IMR-90 (cell line): ENCODE data around the gene ZNF600. TPM values are rescaled to one million over a fixed set of nuclear protein-coding genes. Genes with fewer than 3 reads are reported as not detected.
"Not testable (repeated sequence)": the region's sequence is repeated elsewhere in the genome, so short reads cannot be mapped to it uniquely, and the experiment has no call there.

Source experiments
- ATAC-seq: fragments of 200-7000 bp; cut with Tn5 transposase; 2 replicates; pipeline ENCODE4 v1.9.1; 2020; ENCODE audit warnings: low read depth, mild to moderate bottlenecking, moderate library complexity
- BruUV-seq: library from RNA; stranded (reverse); fragments of 400-500 nt; replicated peaks from 2 replicates; lab custom pipeline; 2021; lab: Mats Ljungman, UMichigan
- CTCF ChIA-PET: fragments of 300-600 bp; formaldehyde crosslinking; extraction: SDS; loops from one replicate; lab custom pipeline; 2021; ENCODE audit warnings: antibody characterized with exemption; lab: Yijun Ruan, JAX
- POLR2A ChIA-PET: fragments of 300-600 bp; sonication (Branson Sonifier 250); formaldehyde crosslinking; loops from one replicate; lab custom pipeline; 2022; ENCODE audit warnings: antibody characterized with exemption; ENCODE audit not compliant: unreplicated experiment; lab: Charles Lee
- DNase-seq: peaks from one replicate; pipeline ENCODE4 v3.0.0; 2013
- H2AFZ ChIP-seq: replicated peaks from 2 replicates; pipeline ENCODE3; 2013; ENCODE audit warnings: low read length, mild to moderate bottlenecking; ENCODE audit not compliant: poor library complexity
- H2AK5ac ChIP-seq: 2 replicates; pipeline ENCODE4 v1.6.1; 2013; ENCODE audit warnings: low read depth, low read length, inconsistent platforms
- H2AK9ac ChIP-seq: replicated peaks from 2 replicates; pipeline ENCODE3; 2013; ENCODE audit warnings: mild to moderate bottlenecking, low read depth, low read length, moderate library complexity; ENCODE audit not compliant: poor library complexity
- H2BK120ac ChIP-seq: 2 replicates; pipeline ENCODE4 v1.6.1; 2013; ENCODE audit warnings: low read depth, low read length, inconsistent platforms
- H2BK15ac ChIP-seq: 3 replicates; pipeline ENCODE4 v1.6.1; 2013; ENCODE audit warnings: low read depth, low read length, inconsistent platforms
- H2BK20ac ChIP-seq: 2 replicates; pipeline ENCODE4 v1.6.1; 2013; ENCODE audit warnings: low read depth, mild to moderate bottlenecking, inconsistent platforms, low read length, moderate library complexity
- H2BK5ac ChIP-seq: 2 replicates; pipeline ENCODE4 v1.6.1; 2013; ENCODE audit warnings: mild to moderate bottlenecking, low read depth, low read length, inconsistent platforms; ENCODE audit not compliant: poor library complexity, severe bottlenecking
- H3K14ac ChIP-seq: replicated peaks from 2 replicates; pipeline ENCODE4 v1.6.1; 2013; ENCODE audit warnings: low read depth, low read length, inconsistent platforms
- H3K18ac ChIP-seq: 2 replicates; pipeline ENCODE4 v1.6.1; 2013; ENCODE audit warnings: low read depth, low read length, control low read depth
- H3K23ac ChIP-seq: 2 replicates; pipeline ENCODE4 v1.6.1; 2013; ENCODE audit warnings: low read depth, low read length, inconsistent platforms
- H3K27ac ChIP-seq: 2 replicates; pipeline ENCODE4 v1.5.1; 2013; ENCODE audit warnings: mild to moderate bottlenecking, control low read depth, low read length; ENCODE audit not compliant: insufficient read depth
- H3K27me3 ChIP-seq: 2 replicates; pipeline ENCODE4 v1.6.1; 2013; ENCODE audit warnings: low read length; ENCODE audit not compliant: control insufficient read depth, insufficient read depth
- H3K36me3 ChIP-seq: 2 replicates; pipeline ENCODE4 v1.6.1; 2013; ENCODE audit warnings: low read length, mixed read lengths; ENCODE audit not compliant: control insufficient read depth, insufficient read depth
- H3K4ac ChIP-seq: 2 replicates; pipeline ENCODE4 v1.6.1; 2013; ENCODE audit warnings: low read depth, low read length, inconsistent platforms
- H3K4me1 ChIP-seq: 2 replicates; pipeline ENCODE4 v1.6.1; 2013; ENCODE audit warnings: low read length, mixed read lengths; ENCODE audit not compliant: control insufficient read depth, insufficient read depth
- H3K4me2 ChIP-seq: 2 replicates; pipeline ENCODE4 v1.6.1; 2013; ENCODE audit warnings: low read depth, mild to moderate bottlenecking, control low read depth, low read length, moderate library complexity
- H3K4me3 ChIP-seq: 2 replicates; pipeline ENCODE4 v1.5.1; 2013; ENCODE audit warnings: low read depth, mild to moderate bottlenecking, control low read depth, low read length, moderate library complexity; ENCODE audit not compliant: insufficient read depth
- H3K56ac ChIP-seq: 2 replicates; pipeline ENCODE4 v1.6.1; 2013; ENCODE audit warnings: low read length, inconsistent platforms; ENCODE audit not compliant: insufficient read depth; ENCODE audit errors: extremely low read depth
- H3K79me1 ChIP-seq, 2 experiments: 2 replicates each; pipeline ENCODE4 v1.6.1; 2013; ENCODE audit warnings: low read length in 2 of 2, inconsistent platforms in 1 of 2, low read depth in 1 of 2
- H3K9ac ChIP-seq: 2 replicates; pipeline ENCODE4 v1.6.1; 2013; ENCODE audit warnings: low read depth, low read length, control low read depth
- H3K9me1 ChIP-seq: 2 replicates; pipeline ENCODE4 v1.6.1; 2013; ENCODE audit warnings: low read length, inconsistent platforms; ENCODE audit not compliant: insufficient read depth
- H3K9me3 ChIP-seq: 2 replicates; pipeline ENCODE4 v1.6.1; 2013; ENCODE audit warnings: low read length; ENCODE audit not compliant: control insufficient read depth, insufficient read depth
- H4K20me1 ChIP-seq: 2 replicates; pipeline ENCODE4 v1.6.1; 2013; ENCODE audit warnings: low read length, inconsistent platforms; ENCODE audit not compliant: insufficient read depth
- H4K5ac ChIP-seq: 2 replicates; pipeline ENCODE4 v1.6.1; 2013; ENCODE audit warnings: mild to moderate bottlenecking, low read depth, low read length, control low read depth
- H4K8ac ChIP-seq, 2 experiments: 2 replicates each; pipeline ENCODE4 v1.6.1; 2013; ENCODE audit warnings: low read depth in 2 of 2, low read length in 2 of 2, control low read depth in 1 of 2, inconsistent platforms in 1 of 2
- H4K91ac ChIP-seq: 2 replicates; pipeline ENCODE4 v1.6.1; 2013; ENCODE audit warnings: low read depth, low read length, inconsistent platforms; ENCODE audit not compliant: insufficient read depth
- CEBPB ChIP-seq: IDR thresholded peaks from 2 replicates; pipeline ENCODE4 v1.6.1; 2012; ENCODE audit warnings: low read depth, low read length, improper control_type of control experiment
- CHD1 ChIP-seq: IDR thresholded peaks from 2 replicates; pipeline ENCODE4 v1.6.1; 2012; ENCODE audit warnings: low read depth, low read length, improper control_type of control experiment
- RAD21 ChIP-seq: IDR thresholded peaks from 2 replicates; pipeline ENCODE4 v1.6.1; 2012; ENCODE audit warnings: low read length, improper control_type of control experiment
- RCOR1 ChIP-seq: IDR thresholded peaks from 2 replicates; pipeline ENCODE4 v1.6.1; 2012; ENCODE audit warnings: mild to moderate bottlenecking, low read length, improper control_type of control experiment; ENCODE audit not compliant: insufficient replicate concordance
- SMC3 ChIP-seq: fragments of 150-350 bp; IDR thresholded peaks from 2 replicates; pipeline ENCODE4 v1.6.1; 2016; ENCODE audit warnings: low read depth, mild to moderate bottlenecking, antibody characterized with exemption, low read length, moderate library complexity
- WGBS, 2 experiments: methylation state at CpG; one replicate each; pipeline versions ENCODE4 v1.1.5 to v1.1.7; 2013; ENCODE audit warnings: missing lambda C conversion rate in 2 of 2; ENCODE audit not compliant: insufficient read length in 1 of 2; ENCODE audit errors: extremely low coverage in 2 of 2; 5-methylcytosine and 5-hydroxymethylcytosine counted together
- dilution Hi-C: fragments of 300-500 bp; cut with HindIII; formaldehyde crosslinking; loops from one replicate; pipeline ENCODE4 v1.14.3; 2018; ENCODE audit warnings: low sequenced_read_pairs; ENCODE audit not compliant: unreplicated experiment
- in situ Hi-C: fragments of 300-500 bp; cut with MboI; formaldehyde crosslinking; loops from 3 replicates; pipeline ENCODE4 v1.14.3; 2019; ENCODE audit warnings: low sequenced_read_pairs, inconsistent platforms, mixed read lengths
- intact Hi-C: fragments of 100-400 bp; cut with micrococcal nuclease; formaldehyde crosslinking; loops from 2 replicates; pipeline ENCODE4 v1.10.0; 2022
- polyA plus RNA-seq, 3 experiments: library from polyadenylated mRNA; depleted of rRNA; stranded (reverse); fragments of >200 nt; gene quantifications; 2 replicates each; pipeline ENCODE4 v1.2.3, GENCODE V29; 2012; ENCODE audit warnings: low replicate concordance in 1 of 3
- total RNA-seq: library from RNA; depleted of rRNA; stranded (reverse); fragments of >200 nt; gene quantifications from 2 replicates; pipeline ENCODE4 v1.2.3, GENCODE V29; 2012
- TF ChIP-seq, protein P1 (sequence below): conservative IDR thresholded peaks from 2 replicates; pipeline ENCODE4 v1.5.1; 2012; ENCODE audit warnings: mild to moderate bottlenecking, low read depth, low read length, improper control_type of control experiment

ZNF600 gene
- total and polyA plus RNA-seq, 2 of the 4 experiments (the other 2 are of a cell fraction) = 4.0 to 4.1 TPM

GRCh38 chr19:52748336-52748950 lies 38.1 kb downstream of the ZNF600 start:
- H2AFZ ChIP-seq = peak overlapping the region; percentile 88
- ChIA-PET POLR2A (no interaction called here), CTCF (no interaction called here)
- H3K4me1 ChIP-seq = no peaks in the 10 kb centered on the region
- no peak overlapping the region for H4K5ac ChIP-seq
- no peak overlapping the region for H3K56ac ChIP-seq
- H3K18ac ChIP-seq = no peak overlapping the region
- no peaks in the 10 kb centered on the region for H3K9me1 ChIP-seq
- no peak overlapping the region for H2BK5ac ChIP-seq
- no peaks in the 10 kb centered on the region; the same call in 1 of the 2 replicates for H3K9me3 ChIP-seq
- no peaks in the 10 kb centered on the region for H3K79me1 ChIP-seq
- H2AK5ac ChIP-seq = no peak overlapping the region
- no peak overlapping the region for H3K9ac ChIP-seq
- H3K4me2 ChIP-seq = peak overlapping the region; percentile 20; the same call in 1 of the 2 replicates
- no peak overlapping the region for H3K14ac ChIP-seq
- dilution Hi-C loops = no loop called here
- ATAC-seq = peak; percentile 87
- peak; percentile 57 for DNase-seq
- H3K27me3 ChIP-seq = no peaks in the 10 kb centered on the region
- H3K27ac ChIP-seq = no peak overlapping the region
- H2AK9ac ChIP-seq = no peak overlapping the region
- H4K8ac ChIP-seq = no peak overlapping the region
- WGBS, 2 experiments = no CpG with 5 or more reads among the region's 8 CpGs
- H2BK20ac ChIP-seq = no peak overlapping the region
- no peak overlapping the region for H3K4me3 ChIP-seq
- intact Hi-C loops = loop anchor here (1.0 to 10.0 kb wide), 3 partner anchors 214 to 500 kb away; partner anchors contain the start of gene ZNF528
- no peak overlapping the region for H3K23ac ChIP-seq
- H2BK120ac ChIP-seq = no peak overlapping the region
- H4K91ac ChIP-seq = no peak overlapping the region
- in situ Hi-C loops = no loop called here
- no peak overlapping the region for H3K4ac ChIP-seq
- TF ChIP-seq SMC3 = peak; percentile 55; the same call in 1 of the 2 replicates
- peak; percentile 72 for TF ChIP-seq RAD21
- TF ChIP-seq, protein P1, sequence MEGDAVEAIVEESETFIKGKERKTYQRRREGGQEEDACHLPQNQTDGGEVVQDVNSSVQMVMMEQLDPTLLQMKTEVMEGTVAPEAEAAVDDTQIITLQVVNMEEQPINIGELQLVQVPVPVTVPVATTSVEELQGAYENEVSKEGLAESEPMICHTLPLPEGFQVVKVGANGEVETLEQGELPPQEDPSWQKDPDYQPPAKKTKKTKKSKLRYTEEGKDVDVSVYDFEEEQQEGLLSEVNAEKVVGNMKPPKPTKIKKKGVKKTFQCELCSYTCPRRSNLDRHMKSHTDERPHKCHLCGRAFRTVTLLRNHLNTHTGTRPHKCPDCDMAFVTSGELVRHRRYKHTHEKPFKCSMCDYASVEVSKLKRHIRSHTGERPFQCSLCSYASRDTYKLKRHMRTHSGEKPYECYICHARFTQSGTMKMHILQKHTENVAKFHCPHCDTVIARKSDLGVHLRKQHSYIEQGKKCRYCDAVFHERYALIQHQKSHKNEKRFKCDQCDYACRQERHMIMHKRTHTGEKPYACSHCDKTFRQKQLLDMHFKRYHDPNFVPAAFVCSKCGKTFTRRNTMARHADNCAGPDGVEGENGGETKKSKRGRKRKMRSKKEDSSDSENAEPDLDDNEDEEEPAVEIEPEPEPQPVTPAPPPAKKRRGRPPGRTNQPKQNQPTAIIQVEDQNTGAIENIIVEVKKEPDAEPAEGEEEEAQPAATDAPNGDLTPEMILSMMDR = peak; percentile 58
- TF ChIP-seq CHD1 = no peak
- 0 out of 2 replicates have a peak, but pooled peaks have one; percentile 31 for TF ChIP-seq CEBPB
- TF ChIP-seq RCOR1 = no peak
- H3K36me3 ChIP-seq = no peaks in the 10 kb centered on the region
- H2BK15ac ChIP-seq = no peak overlapping the region
- no TSS peak for BruUV-seq
- no peaks in the 10 kb centered on the region for H4K20me1 ChIP-seq

DNA sequence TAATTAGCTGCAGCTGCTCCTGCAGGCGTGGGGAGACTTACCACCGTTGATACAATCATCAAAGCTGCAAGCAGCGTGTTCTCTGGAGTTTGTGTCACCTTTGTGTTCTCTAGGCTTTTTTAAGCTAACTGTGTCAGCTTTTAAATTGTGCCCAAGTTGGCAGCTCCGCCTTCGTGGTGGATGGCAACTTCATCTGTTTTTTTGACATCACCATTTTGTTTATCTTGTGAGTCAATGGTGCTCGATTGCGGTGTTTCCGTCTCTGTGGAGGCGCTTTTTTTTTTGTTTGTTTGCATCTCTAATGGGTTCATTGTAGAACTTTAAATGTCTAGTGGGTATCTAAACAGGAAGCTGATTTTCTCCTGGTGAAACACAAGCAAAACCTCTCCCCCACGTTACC lies 40.7 kb downstream of the ZNF600 start:
- H3K27ac ChIP-seq, BruUV-seq, dilution Hi-C loops: not testable (repeated sequence)

More for the DNA sequence above, 40.7 kb downstream of the ZNF600 start:
- WGBS, 2 experiments = 60% methylated on average over 3 of the region's 10 CpGs; no CpG with 5 or more reads in 1 of the 2 experiments
- POLR2A ChIA-PET, H3K14ac ChIP-seq, H3K4me2 ChIP-seq, ATAC-seq, H3K36me3 ChIP-seq, H2BK15ac ChIP-seq, H4K8ac ChIP-seq, DNase-seq, H2AK5ac ChIP-seq, H2AFZ ChIP-seq, H3K79me1 ChIP-seq, H3K9me1 ChIP-seq, H4K5ac ChIP-seq, H3K27me3 ChIP-seq, H3K23ac ChIP-seq, H2BK5ac ChIP-seq, H2AK9ac ChIP-seq, H3K4me3 ChIP-seq, H3K4ac ChIP-seq, H4K20me1 ChIP-seq, H3K56ac ChIP-seq, H3K9me3 ChIP-seq, H3K18ac ChIP-seq, in situ Hi-C loops, H2BK20ac ChIP-seq, H2BK120ac ChIP-seq, H3K9ac ChIP-seq, CTCF ChIA-PET, H3K4me1 ChIP-seq, H4K91ac ChIP-seq: not testable (repeated sequence)
- intact Hi-C loops = loop anchor here (5.0 to 10.0 kb wide), 2 partner anchors 211 to 349 kb away; partner anchors contain the start of gene ZNF528
